ENCODE measurements around the gene ALKBH7.

DNA sequence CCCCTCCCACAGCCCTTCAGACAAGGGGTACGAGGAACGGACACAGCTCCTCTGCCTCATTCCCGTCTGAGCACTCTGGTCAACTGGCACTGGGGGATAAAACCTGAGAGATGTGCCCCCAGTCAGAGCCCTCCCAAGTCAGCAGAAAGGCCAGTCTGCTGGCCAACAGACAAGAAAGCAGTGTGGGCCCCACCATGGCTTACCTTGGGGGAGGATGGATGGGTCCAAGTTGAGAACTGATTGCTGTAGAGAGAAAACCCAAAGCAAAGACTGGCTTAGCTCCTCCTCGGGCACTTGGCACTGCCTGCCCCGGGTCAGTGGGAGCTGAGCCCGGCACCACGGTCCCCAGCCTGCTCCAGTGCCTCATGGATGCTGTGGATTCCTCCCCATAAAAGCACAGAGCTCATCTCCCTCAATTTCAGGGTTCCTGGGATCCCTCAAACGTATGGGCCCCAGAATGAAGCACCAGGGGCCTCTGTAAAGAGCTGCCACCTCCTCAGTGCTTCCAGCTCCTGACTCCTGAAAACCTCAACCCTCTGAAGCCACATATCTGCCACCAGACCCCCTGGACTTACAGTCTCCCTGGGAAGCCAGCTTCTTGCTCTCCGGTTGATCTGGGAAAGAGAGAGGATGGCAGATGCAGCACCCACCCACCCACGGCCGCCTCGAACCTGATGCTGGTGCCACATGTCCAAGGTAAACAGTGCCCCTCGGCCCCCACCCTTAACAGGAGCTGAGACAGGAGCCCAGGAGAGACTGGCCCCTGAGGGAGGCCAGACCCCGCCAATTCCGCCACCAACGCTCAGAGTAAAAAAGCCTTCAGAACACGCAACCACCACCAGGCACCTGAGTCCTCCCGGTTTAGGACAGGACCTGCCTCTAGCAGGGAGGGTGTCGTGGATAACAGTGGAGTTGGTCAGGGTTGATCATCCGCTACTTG lies 48.8 kb downstream of the ALKBH7 start:
- TF ChIP-seq POLR2A (IDR thresholded peaks at IDR 0.05; ENCODE audit: insufficient read depth in 1 of 2, low read depth in 2 of 2, low read length in 2 of 2) (no peak), RAD21 (CRISPR knock-in tag; IDR thresholded peaks at IDR 0.05) (no peak), NFYB (CRISPR knock-in tag; IDR thresholded peaks at IDR 0.05) (no peak), ATF3 (CRISPR knock-in tag; IDR thresholded peaks at IDR 0.05) (no peak), SP4 (CRISPR knock-in tag; IDR thresholded peaks at IDR 0.05) (no peak), TRIM24 (CRISPR knock-in tag; IDR thresholded peaks at IDR 0.05) (no peak)
- TF ChIP-seq, protein P1, sequence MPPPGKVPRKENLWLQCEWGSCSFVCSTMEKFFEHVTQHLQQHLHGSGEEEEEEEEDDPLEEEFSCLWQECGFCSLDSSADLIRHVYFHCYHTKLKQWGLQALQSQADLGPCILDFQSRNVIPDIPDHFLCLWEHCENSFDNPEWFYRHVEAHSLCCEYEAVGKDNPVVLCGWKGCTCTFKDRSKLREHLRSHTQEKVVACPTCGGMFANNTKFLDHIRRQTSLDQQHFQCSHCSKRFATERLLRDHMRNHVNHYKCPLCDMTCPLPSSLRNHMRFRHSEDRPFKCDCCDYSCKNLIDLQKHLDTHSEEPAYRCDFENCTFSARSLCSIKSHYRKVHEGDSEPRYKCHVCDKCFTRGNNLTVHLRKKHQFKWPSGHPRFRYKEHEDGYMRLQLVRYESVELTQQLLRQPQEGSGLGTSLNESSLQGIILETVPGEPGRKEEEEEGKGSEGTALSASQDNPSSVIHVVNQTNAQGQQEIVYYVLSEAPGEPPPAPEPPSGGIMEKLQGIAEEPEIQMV (CRISPR knock-in tag; IDR thresholded peaks at IDR 0.05; ENCODE audit: low read depth), result no peak
